K562 (cell line): ENCODE measurements around the gene TFE3. TPM values are rescaled to one million over a fixed set of nuclear protein-coding genes. Genes with fewer than 3 reads are reported as not detected.
A peak's percentile ranks its signal among the peaks of the same experiment; 100 is the strongest.

Experiments
- ATAC-seq: fragments of 200-7000 bp; cut with Tn5 transposase; 3 replicates; pipeline ENCODE4 v1.9.1; 2020; ENCODE audit warnings: moderate library complexity
- BruUV-seq: library from RNA; stranded (reverse); fragments of 400-500 nt; replicated peaks from 2 replicates; lab custom pipeline; 2021; lab: Mats Ljungman, UMichigan
- CTCF ChIA-PET: fragments of 300-600 bp; formaldehyde crosslinking; extraction: SDS; loops from one replicate; lab custom pipeline; 2021; ENCODE audit warnings: low intra/inter-chr PET ratio; lab: Yijun Ruan, JAX
- POLR2A ChIA-PET: fragments of 300-600, 350-650 bp; sonication (Branson Sonifier 250); formaldehyde crosslinking; extraction: SDS; loops from one replicate; lab custom pipeline; 2021; ENCODE audit warnings: antibody characterized with exemption, inconsistent platforms; lab: Yijun Ruan, JAX
- DNase-seq, 4 experiments: peaks; one replicate each; pipeline versions ENCODE4 v3.0.0 to v3.0.0-alpha.2; 2011 to 2018; ENCODE audit warnings: low spot score in 3 of 4, mixed read lengths in 3 of 4; ENCODE audit errors: extremely low read depth in 1 of 4
- FAIRE-seq: peaks from 2 replicates; lab custom pipeline; 2011; peaks lifted over from hg19 to GRCh38; lab: Jason Lieb, UNC
- H2AFZ ChIP-seq: 2 replicates; pipeline ENCODE4 v1.6.0; 2011; ENCODE audit warnings: low read depth, low read length, control low read depth, inconsistent platforms
- H3K27ac ChIP-seq: fragments of 200-600 bp; 3 replicates; pipeline ENCODE4 v1.8.0; 2011; ENCODE audit warnings: low read depth, mild to moderate bottlenecking, control low read depth, inconsistent platforms, low read length, moderate library complexity, mixed read lengths; ENCODE audit errors: extremely low read depth
- H3K27me3 ChIP-seq, 2 experiments: fragments of 300-600 bp in 1 of 2; 2 replicates in 1 of 2; 3 replicates in 1 of 2; pipeline versions ENCODE4 v1.6.0 to v1.8.0; 2011; ENCODE audit warnings: inconsistent platforms in 2 of 2, low read length in 2 of 2, mild to moderate bottlenecking in 1 of 2, mixed read lengths in 1 of 2, moderate library complexity in 1 of 2; ENCODE audit not compliant: control insufficient read depth in 2 of 2, insufficient read depth in 2 of 2
- H3K36me3 ChIP-seq: fragments of 300-600 bp; 3 replicates; pipeline ENCODE4 v1.8.0; 2011; ENCODE audit warnings: mild to moderate bottlenecking, low read length, inconsistent platforms; ENCODE audit not compliant: control insufficient read depth, insufficient read depth
- H3K4me1 ChIP-seq, 2 experiments: fragments of 200-600 bp in 1 of 2; replicated peaks in 1 of 2; 2 replicates in 1 of 2; 3 replicates in 1 of 2; pipeline versions ENCODE4 v1.5.1 to v1.8.0; 2011; ENCODE audit warnings: inconsistent platforms in 2 of 2, low read length in 2 of 2, mild to moderate bottlenecking in 1 of 2, mixed read lengths in 1 of 2, moderate library complexity in 1 of 2; ENCODE audit not compliant: control insufficient read depth in 2 of 2, insufficient read depth in 2 of 2
- H3K4me2 ChIP-seq: 2 replicates; pipeline ENCODE4 v1.6.1; 2011; ENCODE audit warnings: low read length, control low read depth, inconsistent platforms, mixed read lengths; ENCODE audit not compliant: insufficient read depth
- H3K4me3 ChIP-seq: fragments of 200-600 bp; sonication (generic), shearing (Covaris generic); 2 replicates; pipeline ENCODE4 v1.5.1; 2016; ENCODE audit warnings: control low read depth, inconsistent platforms
- H3K79me2 ChIP-seq: fragments of 200-600 bp; 3 replicates; pipeline ENCODE4 v1.8.0; 2011; ENCODE audit warnings: low read length, inconsistent platforms; ENCODE audit not compliant: control insufficient read depth, insufficient read depth
- H3K9ac ChIP-seq, 2 experiments: 2 replicates each; pipeline versions ENCODE4 v1.6.0 to v1.6.1; 2011; ENCODE audit warnings: low read depth in 2 of 2, low read length in 2 of 2, control low read depth in 1 of 2, inconsistent platforms in 1 of 2, mild to moderate bottlenecking in 1 of 2, mixed read lengths in 1 of 2; ENCODE audit not compliant: insufficient read depth in 1 of 2
- H3K9me1 ChIP-seq: one replicate; pipeline ENCODE4 v1.6.0; 2011; ENCODE audit warnings: inconsistent platforms, mild to moderate bottlenecking, low read length, moderate library complexity; ENCODE audit not compliant: control insufficient read depth, insufficient read depth
- H3K9me3 ChIP-seq: replicated peaks from 2 replicates; pipeline ENCODE4 v1.5.1; 2011; ENCODE audit warnings: low read depth, low read length, inconsistent platforms; ENCODE audit not compliant: control insufficient read depth, insufficient read depth
- H4K20me1 ChIP-seq: replicated peaks from 2 replicates; pipeline ENCODE4 v1.6.1; 2011; ENCODE audit warnings: low read length, inconsistent platforms, mixed read lengths; ENCODE audit not compliant: control insufficient read depth, insufficient read depth
- MEIS2 ChIP-seq: fragments of 450-650 bp; IDR thresholded peaks from 2 replicates; pipeline ENCODE4 v1.6.1; 2014; ENCODE audit warnings: mild to moderate bottlenecking; ENCODE audit not compliant: partially characterized antibody
- POLR2G ChIP-seq: fragments of 200-400 bp; formaldehyde crosslinking; IDR thresholded peaks from 2 replicates; pipeline ENCODE4 v1.6.1; 2017; ENCODE audit warnings: low read depth, mild to moderate bottlenecking, antibody characterized with exemption, low read length, moderate library complexity
- PURB ChIP-seq: sonication (generic); formaldehyde crosslinking; IDR thresholded peaks from 2 replicates; pipeline ENCODE4 v1.9.0; 2021; ENCODE audit warnings: low read depth, mild to moderate bottlenecking, missing genetic modification reagents
- RBM39 ChIP-seq: fragments of 200-400 bp; formaldehyde crosslinking; optimal IDR thresholded peaks from 2 replicates; pipeline ENCODE3; 2018; ENCODE audit warnings: low read depth, low read length
- ZNF175 ChIP-seq: fragments of 200-800 bp; sonication (Bioruptor generic); IDR thresholded peaks from 2 replicates; pipeline ENCODE4 v1.6.1; 2016; ENCODE audit warnings: low read depth, mild to moderate bottlenecking, missing genetic modification characterization, missing compliant biosample characterization
- WGBS: fragments of 100-300 bp; shearing (Covaris generic); methylation state at CpG from one replicate; pipeline ENCODE4 v1.1.6; 2016; ENCODE audit warnings: low coverage, mixed read lengths; ENCODE audit not compliant: insufficient coverage; ENCODE audit errors: missing lambda C conversion rate; 5-methylcytosine and 5-hydroxymethylcytosine counted together
- in situ Hi-C: fragments of 300-500 bp; cut with MboI; formaldehyde crosslinking; loops from 4 replicates; pipeline ENCODE4 v1.15.0; 2018; ENCODE audit warnings: inconsistent platforms, mixed read lengths
- intact Hi-C: fragments of 100-400 bp; cut with micrococcal nuclease; formaldehyde crosslinking; loops from 2 replicates; pipeline ENCODE4 v1.14.2; 2022
- polyA plus RNA-seq, 8 experiments: library from polyadenylated mRNA; depleted of rRNA in 4 of 8; stranded (reverse) in 5 of 8; unstranded in 3 of 8; fragments of >200 nt; fragmentation: Nextera tagmentation in 2 of 8; fragmentation: Illumina TruSeq in 1 of 8; extraction: Ambion mirVana in 2 of 8; extraction: Trizol in 1 of 8; gene quantifications; 2 replicates each; pipeline versions ENCODE4 v1.2.1 to v1.2.3, GENCODE V29; 2011 to 2014; ENCODE audit warnings: inconsistent platforms in 1 of 8, missing spikeins in 1 of 8
- total RNA-seq, 7 experiments: library from RNA; depleted of rRNA in 6 of 7; stranded (reverse); fragments of >200 nt in 6 of 7; fragmentation: Illumina TruSeq in 2 of 7; extraction: Trizol in 2 of 7; gene quantifications; 2 replicates each; pipeline versions ENCODE4 v1.2.1 to v1.2.3, GENCODE V29; 2011 to 2021; ENCODE audit warnings: low replicate concordance in 1 of 7

TFE3 gene
- total and polyA plus RNA-seq, 9 of the 15 experiments (the other 6 are each of a cell fraction or from before 2014, with no cell fraction given), result 1.9 to 20.3 (median 11.9) TPM

DNA sequence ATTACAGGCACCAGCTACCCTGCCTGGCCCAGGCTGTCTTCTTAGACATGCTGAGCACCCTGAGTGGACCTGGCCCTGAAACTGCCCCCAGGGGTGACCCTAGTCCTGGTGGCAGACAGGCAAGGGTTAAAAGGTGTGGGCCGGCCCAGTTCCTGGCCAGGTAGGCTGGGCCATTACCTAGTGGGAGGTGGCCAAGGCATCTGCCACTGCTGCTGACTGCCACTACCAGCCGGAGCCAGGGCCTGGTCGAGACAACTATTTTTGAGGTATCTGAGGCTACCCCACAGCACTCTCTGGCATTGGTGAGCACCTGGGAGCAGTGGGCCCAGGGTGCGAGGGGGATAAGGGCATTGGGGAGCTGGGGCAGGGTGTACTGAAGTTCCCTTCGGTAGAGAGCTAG, 15.6 kb upstream of the TFE3 start, which contains the start of gene CCDC120:
TSS of gene CCDC120 (plus strand) at position 206 of the 400 bp plus-strand sequence. CDS start 3,043 bp downstream, outside the sequence.
- in situ Hi-C loops, result no loop called here
- BruUV-seq, result no TSS peak
- Histone ChIP-seq H3K36me3 (no peaks in the 10 kb centered on the region), H3K4me2 (no peak within 1 kb of the TSS), H3K9me1 (no peaks in the 10 kb centered on the region), H3K9me3 (no peaks in the 10 kb centered on the region; the same call in 1 of the 2 replicates), H3K79me2 (no peaks in the 10 kb centered on the region; the same call in 2 of the 3 replicates), H3K27ac (no peak within 1 kb of the TSS), H3K27me3 (no peaks in the 10 kb centered on the region), H4K20me1 (no peaks in the 10 kb centered on the region), H2AFZ (no peak within 1 kb of the TSS), H3K4me3 (no peak within 1 kb of the TSS), H3K4me1 (peaks cover 0 to 10% of the 10 kb centered on the region in 2 experiments; a peak in 3 of 5 replicates), H3K9ac (peak within 1 kb of the TSS in 1 of 2 experiments; percentile 41; a peak in 2 of 4 replicates)
- FAIRE-seq (no peak), ATAC-seq (no peak), DNase-seq (no peak)
- CTCF ChIA-PET, result no interaction called here
- intact Hi-C loops, result no loop called here
- POLR2A ChIA-PET, result interaction anchor here (1.0 kb wide), 1 partner anchor 9 kb away, joined by 3 read pairs; no protein-coding TSS in a partner anchor
- WGBS, result 59% methylated on average over 4 of the region's 5 CpGs
- no peak for TF ChIP-seq MEIS2
- TF ChIP-seq ZNF175 (CRISPR knock-in tag), result no peak
- no peak for TF ChIP-seq RBM39
- TF ChIP-seq PURB, result no peak
- no peak for TF ChIP-seq POLR2G
